Measurements from ENCODE around the gene DDX42. TPM values are rescaled to one million over a fixed set of nuclear protein-coding genes. Genes with fewer than 3 reads are reported as not detected.
A peak's percentile ranks its signal among the peaks of the same experiment; 100 is the strongest.

DDX42 gene
- total and polyA plus RNA-seq, 2 experiments from 2014 or later: 57.8 to 101 TPM

DNA sequence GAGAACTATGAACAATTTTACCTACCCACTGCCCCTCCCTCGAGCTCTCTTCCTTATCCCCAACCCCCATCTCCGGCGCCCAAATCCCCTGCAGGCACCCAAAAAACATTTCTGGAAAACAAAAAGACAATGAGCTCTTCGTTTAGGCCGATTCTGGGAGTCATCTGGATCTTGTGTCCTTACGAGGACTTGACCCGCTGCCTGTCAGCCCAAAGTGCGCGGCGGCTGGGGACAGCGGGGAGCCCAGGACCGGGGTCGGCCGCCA, 32.9 kb upstream of the DDX42 start:
- Histone ChIP-seq H3K27me3 (ENCODE audit: insufficient read depth) (no peaks in the 10 kb centered on the region), H3K9me2 (ENCODE audit: insufficient read depth) (no peaks in the 10 kb centered on the region), H3K27ac (ENCODE audit: low read depth) (peak overlapping the region; percentile 95), H3K36me3 (ENCODE audit: insufficient read depth) (peaks cover 5% of the 10 kb centered on the region; the same call in 1 of the 2 replicates), H3F3A (replicated peaks; ENCODE audit: low read depth) (peaks cover 19% of the 10 kb centered on the region), H3K4me2 (peak overlapping the region; percentile 96), H3K4me3 (peak overlapping the region; percentile 88), H4K20me1 (replicated peaks; ENCODE audit: insufficient read depth) (no peaks in the 10 kb centered on the region), H2AFZ (peak overlapping the region; percentile 90), H3K4me1 (ENCODE audit: insufficient read depth) (peaks cover 9% of the 10 kb centered on the region; the same call in 1 of the 2 replicates), H3K79me2 (replicated peaks; ENCODE audit: insufficient read depth) (peaks cover 10% of the 10 kb centered on the region)
- H3K27ac Mint-ChIP-seq: peak overlapping the region; percentile 87
- peaks cover 7% of the 10 kb centered on the region; the same call in 2 of the 3 replicates for H3K36me3 Mint-ChIP-seq (ENCODE audit: low read depth)
- ATAC-seq (no peak; the same call in 2 of the 3 replicates), DNase-seq (ENCODE audit: low spot score) (no peak)
- no peaks in the 10 kb centered on the region for H3K9me3 Mint-ChIP-seq
- H3K4me3 Mint-ChIP-seq: peak overlapping the region; percentile 95
- TF ChIP-seq NANOG (IDR thresholded peaks at IDR 0.05; ENCODE audit: borderline replicate concordance) (no peak), CREB1 (CRISPR knock-in tag; IDR thresholded peaks at IDR 0.05; ENCODE audit: low read depth) (no peak), STAT1 (IDR thresholded peaks at IDR 0.05; ENCODE audit: unreplicated experiment) (no peak), POLR2AphosphoS5 (IDR thresholded peaks at IDR 0.05; ENCODE audit: low read depth) (no peak), JUNB (IDR thresholded peaks at IDR 0.05; ENCODE audit: unreplicated experiment) (no peak), ZNF331 (CRISPR knock-in tag; IDR thresholded peaks at IDR 0.05; ENCODE audit: low read depth) (no peak), REST (IDR thresholded peaks at IDR 0.05; ENCODE audit: unreplicated experiment) (no peak), CTCF (conservative IDR thresholded peaks at IDR 0.05; ENCODE audit: low read depth in 2 of 2) (no peak), EZH2phosphoT487 (IDR thresholded peaks at IDR 0.05; ENCODE audit: unreplicated experiment) (no peak), EZH2 (IDR thresholded peaks at IDR 0.05; ENCODE audit: low read depth, unreplicated experiment) (no peak), ZNF462 (CRISPR knock-in tag; IDR thresholded peaks at IDR 0.05) (no peak), ZNF114 (CRISPR knock-in tag; IDR thresholded peaks at IDR 0.05) (no peak)
- TF ChIP-seq, protein P1, sequence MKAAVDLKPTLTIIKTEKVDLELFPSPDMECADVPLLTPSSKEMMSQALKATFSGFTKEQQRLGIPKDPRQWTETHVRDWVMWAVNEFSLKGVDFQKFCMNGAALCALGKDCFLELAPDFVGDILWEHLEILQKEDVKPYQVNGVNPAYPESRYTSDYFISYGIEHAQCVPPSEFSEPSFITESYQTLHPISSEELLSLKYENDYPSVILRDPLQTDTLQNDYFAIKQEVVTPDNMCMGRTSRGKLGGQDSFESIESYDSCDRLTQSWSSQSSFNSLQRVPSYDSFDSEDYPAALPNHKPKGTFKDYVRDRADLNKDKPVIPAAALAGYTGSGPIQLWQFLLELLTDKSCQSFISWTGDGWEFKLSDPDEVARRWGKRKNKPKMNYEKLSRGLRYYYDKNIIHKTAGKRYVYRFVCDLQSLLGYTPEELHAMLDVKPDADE (IDR thresholded peaks at IDR 0.05): no peak
- H3K27me3 Mint-ChIP-seq (ENCODE audit: insufficient read depth, low read depth, poor library complexity): peaks cover 12% of the 10 kb centered on the region
- H3K4me1 Mint-ChIP-seq: peaks cover 10% of the 10 kb centered on the region; the same call in 2 of the 3 replicates
